Lower leg skin (tissue), 3 donors: ENCODE data around the gene UNC5C.

Experiments
- CTCF ChIP-seq, 3 donors: fragments of 450-650 bp; IDR thresholded peaks; one replicate each; pipeline ENCODE4 v1.5.1; 2016; ENCODE audit warnings: antibody characterized with exemption in 3 of 3, mild to moderate bottlenecking in 3 of 3, moderate library complexity in 2 of 3
- POLR2A ChIP-seq, 2 donors: fragments of 450-650 bp; IDR thresholded peaks; one replicate each; pipeline ENCODE4 v1.6.1; 2016 to 2017; ENCODE audit warnings: antibody characterized with exemption in 2 of 2, mild to moderate bottlenecking in 1 of 2, moderate library complexity in 1 of 2

DNA sequence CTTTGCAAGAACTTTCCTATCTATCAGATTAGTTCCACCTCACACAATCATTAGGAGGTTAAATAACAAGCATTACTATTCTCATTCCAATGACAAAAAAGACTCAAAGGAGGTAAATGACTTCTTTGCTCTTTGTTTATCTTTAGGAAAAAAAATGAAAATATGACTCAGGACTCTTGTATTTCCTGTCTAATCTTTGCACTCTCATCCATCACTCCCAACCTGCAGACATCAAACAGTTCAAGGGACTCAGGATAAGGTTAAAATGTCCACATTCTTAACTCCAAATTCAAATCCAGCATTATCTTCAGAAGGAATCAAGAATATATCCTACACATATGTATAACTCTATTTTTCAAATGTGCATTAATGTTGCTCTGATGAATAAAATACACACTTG, 139.6 kb downstream of the UNC5C start:
- TF ChIP-seq CTCF (IDR thresholded peaks at IDR 0.05): no peak
- no peak for TF ChIP-seq POLR2A (IDR thresholded peaks at IDR 0.05)
